Gastroesophageal sphincter (tissue), 3 donors: ENCODE results near the gene FZD10.

Experiments used
- CTCF ChIP-seq, 4 experiments: fragments of 200-600 bp in 2 of 4; fragments of 450-650 bp in 2 of 4; sonication (generic) in 1 of 4; IDR thresholded peaks; one replicate each; pipeline ENCODE4 v1.5.1; 2017 to 2019; ENCODE audit warnings: antibody characterized with exemption in 4 of 4, mild to moderate bottlenecking in 2 of 4, moderate library complexity in 2 of 4
- POLR2AphosphoS5 ChIP-seq: sonication (generic); formaldehyde crosslinking; IDR thresholded peaks from one replicate; pipeline ENCODE4 v1.6.1; 2017; ENCODE audit warnings: antibody characterized with exemption

GRCh38 chr12:130143136-130143535 is 19.1 kb upstream of the FZD10 start:
- TF ChIP-seq CTCF (IDR thresholded peaks at IDR 0.05) (no peak), POLR2AphosphoS5 (no peak)
